Endothelial cell of umbilical vein (primary cell): ENCODE results near the gene PGRMC2. TPM values are rescaled to one million over a fixed set of nuclear protein-coding genes. Genes with fewer than 3 reads are reported as not detected.

Experiments used
- BruUV-seq: library from RNA; stranded (reverse); fragments of 400-500 nt; replicated peaks from 2 replicates; lab custom pipeline; 2021; lab: Mats Ljungman, UMichigan
- CTCF ChIA-PET: fragments of 300-600, 350-600 bp; sonication (Branson Sonifier 250); formaldehyde crosslinking; loops from one replicate; lab custom pipeline; 2021; ENCODE audit warnings: antibody characterized with exemption, inconsistent platforms; lab: Charles Lee
- POLR2A ChIA-PET: fragments of 300-600, 350-600 bp; sonication (Branson Sonifier 250); formaldehyde crosslinking; loops from one replicate; lab custom pipeline; 2021; ENCODE audit warnings: antibody characterized with exemption, inconsistent platforms; lab: Charles Lee
- DNase-seq: peaks from one replicate; pipeline ENCODE4 v3.0.0-alpha.2; 2011; ENCODE audit warnings: low read depth, low spot score
- FAIRE-seq: peaks from 2 replicates; lab custom pipeline; 2011; peaks lifted over from hg19 to GRCh38; lab: Jason Lieb, UNC
- H2AFZ ChIP-seq: 2 replicates; pipeline ENCODE4 v1.6.0; 2012; ENCODE audit warnings: low read depth, low read length, control low read depth, inconsistent platforms
- H3K27ac ChIP-seq: 2 replicates; pipeline ENCODE4 v1.5.1; 2011; ENCODE audit warnings: low read depth, mild to moderate bottlenecking, control low read depth, low read length, moderate library complexity; ENCODE audit not compliant: insufficient read depth
- H3K27me3 ChIP-seq, 2 experiments: 2 replicates each; pipeline versions ENCODE4 v1.6.0 to v1.6.1; 2011; ENCODE audit warnings: low read length in 2 of 2, mixed read lengths in 1 of 2; ENCODE audit not compliant: control insufficient read depth in 2 of 2, insufficient read depth in 2 of 2
- H3K36me3 ChIP-seq, 2 experiments: 2 replicates in 1 of 2; 3 replicates in 1 of 2; pipeline ENCODE4 v1.5.1; 2011; ENCODE audit warnings: low read length in 2 of 2, mild to moderate bottlenecking in 1 of 2, moderate library complexity in 1 of 2; ENCODE audit not compliant: control insufficient read depth in 2 of 2, insufficient read depth in 2 of 2; ENCODE audit errors: extremely low read depth in 1 of 2
- H3K4me1 ChIP-seq: 3 replicates; pipeline ENCODE4 v1.5.1; 2011; ENCODE audit warnings: mild to moderate bottlenecking, low read length; ENCODE audit not compliant: control insufficient read depth, insufficient read depth; ENCODE audit errors: extremely low read depth
- H3K4me2 ChIP-seq: 2 replicates; pipeline ENCODE4 v1.6.1; 2011; ENCODE audit warnings: low read length, control low read depth, mixed read lengths; ENCODE audit not compliant: insufficient read depth
- H3K4me3 ChIP-seq, 3 experiments: fragments of 200-600 bp in 1 of 3; sonication (generic), shearing (Covaris generic) in 1 of 3; replicated peaks in 1 of 3; 2 replicates each; pipeline ENCODE4 v1.5.1; 2011 to 2016; ENCODE audit warnings: control low read depth in 3 of 3, low read length in 3 of 3, mild to moderate bottlenecking in 2 of 3, inconsistent platforms in 1 of 3, low read depth in 1 of 3, moderate library complexity in 1 of 3; ENCODE audit not compliant: insufficient read depth in 1 of 3
- H3K79me2 ChIP-seq: 2 replicates; pipeline ENCODE4 v1.6.0; 2012; ENCODE audit warnings: low read length, inconsistent platforms; ENCODE audit not compliant: control insufficient read depth, insufficient read depth
- H3K9ac ChIP-seq: replicated peaks from 2 replicates; pipeline ENCODE3; 2011; ENCODE audit warnings: low read length, control low read depth; ENCODE audit not compliant: insufficient read depth; ENCODE audit errors: extremely low read depth
- H3K9me1 ChIP-seq: replicated peaks from 3 replicates; pipeline ENCODE4 v1.6.0; 2011; ENCODE audit warnings: mild to moderate bottlenecking, low read length; ENCODE audit not compliant: control insufficient read depth, insufficient read depth; ENCODE audit errors: extremely low read depth
- H3K9me3 ChIP-seq: replicated peaks from 2 replicates; pipeline ENCODE4 v1.5.1; 2012; ENCODE audit warnings: low read length, inconsistent platforms; ENCODE audit not compliant: control insufficient read depth, insufficient read depth
- H4K20me1 ChIP-seq: replicated peaks from 2 replicates; pipeline ENCODE3; 2011; ENCODE audit warnings: mild to moderate bottlenecking, low read length; ENCODE audit not compliant: control insufficient read depth, insufficient read depth; ENCODE audit errors: extremely low read depth
- EZH2 ChIP-seq: IDR thresholded peaks from 2 replicates; pipeline ENCODE4 v1.6.1; 2012; ENCODE audit warnings: borderline replicate concordance, low read depth, mild to moderate bottlenecking, moderate library complexity, low read length, inconsistent platforms; ENCODE audit not compliant: severe bottlenecking
- FOS ChIP-seq: IDR thresholded peaks from 2 replicates; pipeline ENCODE4 v1.6.1; 2011; ENCODE audit warnings: mild to moderate bottlenecking, low read length, moderate library complexity, borderline replicate concordance; ENCODE audit not compliant: insufficient read depth
- GATA2 ChIP-seq: IDR thresholded peaks from 2 replicates; pipeline ENCODE4 v1.7.0; 2011; ENCODE audit warnings: low read depth, mild to moderate bottlenecking, moderate library complexity, mixed read lengths, low read length; ENCODE audit not compliant: insufficient read length, insufficient read depth
- JUN ChIP-seq: IDR thresholded peaks from 2 replicates; pipeline ENCODE4 v1.6.1; 2011; ENCODE audit warnings: borderline replicate concordance, low read depth; ENCODE audit not compliant: insufficient read length, insufficient read depth
- MAX ChIP-seq: IDR thresholded peaks from 2 replicates; pipeline ENCODE4 v1.6.1; 2011; ENCODE audit not compliant: insufficient read depth, insufficient read length
- MYC ChIP-seq: IDR thresholded peaks from one replicate; pipeline ENCODE4 v1.6.1; 2011; ENCODE audit warnings: mild to moderate bottlenecking, low read depth, low read length
- POLR2A ChIP-seq: IDR thresholded peaks from 2 replicates; pipeline ENCODE4 v1.6.1; 2012; ENCODE audit warnings: low read depth, mild to moderate bottlenecking, control low read depth, low read length
- POLR2AphosphoS5 ChIP-seq: IDR thresholded peaks from 2 replicates; pipeline ENCODE4 v1.6.1; 2012; ENCODE audit warnings: low read depth, mild to moderate bottlenecking, control low read depth, low read length, moderate library complexity; ENCODE audit not compliant: insufficient read depth
- dilution Hi-C: fragments of 300-500 bp; cut with MboI; formaldehyde crosslinking; loops from one replicate; pipeline ENCODE4 v1.15.0; 2019; ENCODE audit warnings: low sequenced_read_pairs; ENCODE audit not compliant: extremely low pct_ligation_motif_present
- intact Hi-C: fragments of 100-400 bp; cut with micrococcal nuclease; formaldehyde crosslinking; loops from one replicate; pipeline ENCODE4 v1.10.0; 2022
- polyA plus RNA-seq, 4 experiments: library from polyadenylated mRNA; depleted of rRNA in 3 of 4; stranded (reverse) in 3 of 4; unstranded in 1 of 4; fragments of >200 nt; gene quantifications; 2 replicates each; pipeline versions ENCODE4 v1.2.1 to v1.2.3, GENCODE V29; 2011 to 2012; ENCODE audit warnings: missing spikeins in 1 of 4
- total RNA-seq: library from RNA; stranded (reverse); gene quantifications from 2 replicates; pipeline ENCODE4 v1.2.3, GENCODE V29; 2021
- TF ChIP-seq, protein P1 (sequence below), 2 donors: IDR thresholded peaks; 1 replicate in 1 of 2; 2 replicates in 1 of 2; pipeline ENCODE4 v1.5.1; 2011; ENCODE audit warnings: low read length in 2 of 2, mild to moderate bottlenecking in 2 of 2, moderate library complexity in 2 of 2, control low read depth in 1 of 2, inconsistent platforms in 1 of 2, low read depth in 1 of 2; ENCODE audit not compliant: insufficient read depth in 1 of 2; ENCODE audit errors: extremely low read depth in 1 of 2

Gene PGRMC2
- total and polyA plus RNA-seq, 2 donors (not counting 3 experiments of a cell fraction or from before 2014, with no cell fraction given) = 10.1 to 63.4 TPM

DNA sequence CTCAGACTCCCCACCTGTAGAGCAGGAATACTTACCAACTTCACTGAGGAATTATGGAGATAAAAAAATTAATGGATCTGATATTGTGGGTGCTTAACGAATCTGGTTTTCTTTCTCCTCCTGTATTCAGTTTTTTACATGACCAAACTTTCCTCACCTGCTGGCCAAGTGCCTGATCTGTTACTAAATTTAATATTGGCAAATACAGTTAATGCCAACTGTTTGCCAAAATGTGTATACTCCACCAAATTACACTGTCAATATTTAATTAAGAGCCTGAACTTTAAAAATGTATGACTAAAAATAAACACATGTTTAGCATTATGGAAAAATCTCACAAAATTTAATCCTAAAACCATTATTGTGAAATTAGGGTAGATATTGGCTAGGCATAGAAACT, 3.3 kb downstream of the PGRMC2 start:
- Histone ChIP-seq H3K79me2 (peaks cover 76% of the 10 kb centered on the region), H3K36me3 (no peaks in the 10 kb centered on the region), H3K4me2 (peak overlapping the region; percentile 96), H3K9me3 (no peaks in the 10 kb centered on the region), H2AFZ (no peak overlapping the region), H4K20me1 (no peaks in the 10 kb centered on the region), H3K27ac (no peak overlapping the region), H3K9ac (no peak overlapping the region), H3K4me1 (peaks cover 23% of the 10 kb centered on the region), H3K9me1 (no peaks in the 10 kb centered on the region), H3K4me3 (no peak overlapping the region), H3K27me3 (no peaks in the 10 kb centered on the region)
- BruUV-seq = no TSS peak
- POLR2A ChIA-PET = no interaction called here
- FAIRE-seq (no peak), DNase-seq (no peak)
- TF ChIP-seq, protein P1, sequence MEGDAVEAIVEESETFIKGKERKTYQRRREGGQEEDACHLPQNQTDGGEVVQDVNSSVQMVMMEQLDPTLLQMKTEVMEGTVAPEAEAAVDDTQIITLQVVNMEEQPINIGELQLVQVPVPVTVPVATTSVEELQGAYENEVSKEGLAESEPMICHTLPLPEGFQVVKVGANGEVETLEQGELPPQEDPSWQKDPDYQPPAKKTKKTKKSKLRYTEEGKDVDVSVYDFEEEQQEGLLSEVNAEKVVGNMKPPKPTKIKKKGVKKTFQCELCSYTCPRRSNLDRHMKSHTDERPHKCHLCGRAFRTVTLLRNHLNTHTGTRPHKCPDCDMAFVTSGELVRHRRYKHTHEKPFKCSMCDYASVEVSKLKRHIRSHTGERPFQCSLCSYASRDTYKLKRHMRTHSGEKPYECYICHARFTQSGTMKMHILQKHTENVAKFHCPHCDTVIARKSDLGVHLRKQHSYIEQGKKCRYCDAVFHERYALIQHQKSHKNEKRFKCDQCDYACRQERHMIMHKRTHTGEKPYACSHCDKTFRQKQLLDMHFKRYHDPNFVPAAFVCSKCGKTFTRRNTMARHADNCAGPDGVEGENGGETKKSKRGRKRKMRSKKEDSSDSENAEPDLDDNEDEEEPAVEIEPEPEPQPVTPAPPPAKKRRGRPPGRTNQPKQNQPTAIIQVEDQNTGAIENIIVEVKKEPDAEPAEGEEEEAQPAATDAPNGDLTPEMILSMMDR (IDR thresholded peaks at IDR 0.05; ENCODE audit: extremely low read depth in 1 of 2, insufficient read depth in 1 of 2, low read depth in 1 of 2, low read length in 2 of 2) = no peak
- dilution Hi-C loops (no loop called here), intact Hi-C loops (no loop called here)
- CTCF ChIA-PET = no interaction called here

DNA sequence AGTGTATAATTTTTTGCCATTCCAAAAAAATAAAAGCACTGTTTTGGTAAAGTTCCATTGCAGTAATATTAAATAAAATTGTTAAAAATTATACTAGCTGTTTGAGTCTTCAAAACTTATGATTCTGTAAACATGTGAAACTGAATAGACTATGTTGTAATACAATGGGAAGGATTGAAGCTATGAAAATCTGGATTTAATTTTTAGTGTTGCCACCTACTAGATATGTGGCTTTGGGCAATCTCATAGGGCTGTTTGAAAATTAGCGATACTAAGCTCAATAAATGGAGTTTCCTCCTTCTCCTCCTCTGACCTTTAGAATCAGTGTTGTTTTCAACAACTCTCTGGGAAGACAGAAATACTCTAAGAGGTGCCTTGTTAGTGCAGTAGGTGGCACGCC, 4.5 kb downstream of the PGRMC2 start:
- intact Hi-C loops = no loop called here
- POLR2A ChIA-PET = no interaction called here
- no peaks in the 10 kb centered on the region for H3K36me3 ChIP-seq

More for the DNA sequence above, 4.5 kb downstream of the PGRMC2 start:
- no peak overlapping the region for H3K4me3 ChIP-seq
- H3K9me3 ChIP-seq = no peaks in the 10 kb centered on the region
- H3K4me1 ChIP-seq = peaks cover 14% of the 10 kb centered on the region
- CTCF ChIA-PET = interaction anchor here (0.8 kb wide), 1 partner anchor 214 kb away, joined by 3 read pairs; no protein-coding TSS in a partner anchor
- TF ChIP-seq POLR2AphosphoS5 (no peak), MYC (no peak), EZH2 (no peak), POLR2A (no peak), FOS (no peak), JUN (no peak), MAX (no peak), GATA2 (no peak)
- TF ChIP-seq, protein P1 (IDR thresholded peaks at IDR 0.05; ENCODE audit: extremely low read depth in 1 of 2, insufficient read depth in 1 of 2, low read depth in 1 of 2, low read length in 2 of 2) = no peak
- FAIRE-seq = no peak
- dilution Hi-C loops = no loop called here
- H3K27ac ChIP-seq = no peak overlapping the region
- H4K20me1 ChIP-seq = no peaks in the 10 kb centered on the region
- H3K27me3 ChIP-seq = no peaks in the 10 kb centered on the region
- H3K4me2 ChIP-seq = no peak overlapping the region
- BruUV-seq = no TSS peak
- H3K9ac ChIP-seq = no peak overlapping the region
- DNase-seq = no peak
- peaks cover 76% of the 10 kb centered on the region for H3K79me2 ChIP-seq
- no peak overlapping the region for H2AFZ ChIP-seq
- no peaks in the 10 kb centered on the region for H3K9me1 ChIP-seq
